KMS-11 (cell line): ENCODE measurements around the gene MCIDAS.
A peak's percentile ranks its signal among the peaks of the same experiment; 100 is the strongest.

ENCODE experiments used
- H2AFZ ChIP-seq: fragments of 200-600 bp; sonication (generic); 2 replicates; pipeline ENCODE4 v1.6.1; 2016; ENCODE audit warnings: antibody characterized with exemption, mixed run types, low read depth
- H3K27ac ChIP-seq: fragments of 200-600 bp; sonication (generic); 2 replicates; pipeline ENCODE4 v1.6.1; 2016; ENCODE audit warnings: mild to moderate bottlenecking, mixed run types
- H3K27me3 ChIP-seq: fragments of 200-600 bp; sonication (generic); 2 replicates; pipeline ENCODE4 v1.6.1; 2017; ENCODE audit warnings: mild to moderate bottlenecking, low read depth, mixed run types, moderate library complexity; ENCODE audit not compliant: insufficient read depth
- H3K36me3 ChIP-seq: fragments of 200-600 bp; sonication (generic); 2 replicates; pipeline ENCODE4 v1.6.1; 2017; ENCODE audit warnings: mild to moderate bottlenecking, mixed run types; ENCODE audit not compliant: insufficient read depth
- H3K4me1 ChIP-seq: fragments of 200-600 bp; sonication (generic); 2 replicates; pipeline ENCODE4 v1.6.1; 2016; ENCODE audit warnings: mild to moderate bottlenecking, low read depth, mixed run types; ENCODE audit not compliant: poor library complexity, severe bottlenecking
- H3K4me2 ChIP-seq: fragments of 200-600 bp; sonication (generic); 2 replicates; pipeline ENCODE4 v1.7.0; 2016; ENCODE audit warnings: mild to moderate bottlenecking, mixed run types
- H3K4me3 ChIP-seq: fragments of 200-600 bp; sonication (generic); IDR thresholded peaks from 2 replicates; pipeline ENCODE4 v1.6.1; 2017; ENCODE audit warnings: low read depth, low read length, mixed read lengths; ENCODE audit not compliant: insufficient read depth
- H3K79me2 ChIP-seq: fragments of 200-600 bp; sonication (generic); 2 replicates; pipeline ENCODE4 v1.6.1; 2016; ENCODE audit warnings: low read depth, mixed run types; ENCODE audit not compliant: insufficient read depth
- H3K9ac ChIP-seq: fragments of 200-600 bp; sonication (generic); 2 replicates; pipeline ENCODE4 v1.6.1; 2016; ENCODE audit warnings: mild to moderate bottlenecking, mixed run types
- H4K20me1 ChIP-seq: fragments of 200-600 bp; sonication (generic); 2 replicates; pipeline ENCODE4 v1.6.1; 2016; ENCODE audit warnings: mild to moderate bottlenecking, mixed run types; ENCODE audit not compliant: insufficient read depth
- CTCF ChIP-seq: fragments of 200-600 bp; sonication (generic); conservative IDR thresholded peaks from 2 replicates; pipeline ENCODE4 v1.6.1; 2017; ENCODE audit warnings: low read depth, mild to moderate bottlenecking, antibody characterized with exemption, low read length, moderate library complexity, mixed read lengths

Gene MCIDAS

DNA sequence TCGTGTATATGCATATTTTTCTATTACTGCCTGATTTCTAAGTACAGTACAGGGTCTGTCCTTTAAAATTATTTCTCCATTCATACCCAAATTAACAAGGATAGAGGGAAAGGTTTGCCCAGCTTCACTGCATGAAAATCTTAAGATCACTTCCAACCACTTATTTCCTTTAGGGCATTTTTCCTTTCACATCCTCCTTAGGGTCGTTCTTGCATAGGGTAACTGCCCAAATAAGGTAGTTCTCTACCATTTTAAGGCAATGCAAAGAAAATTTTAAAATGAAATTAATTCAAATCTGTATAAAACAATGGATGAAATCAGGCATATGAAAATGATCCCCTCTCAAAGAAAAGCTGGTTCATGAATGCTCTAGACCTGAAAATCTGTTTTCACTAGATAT lies 50.0 kb downstream of the MCIDAS start:
- no peak overlapping the region for H3K4me3 ChIP-seq
- H3K4me2 ChIP-seq = peak overlapping the region; percentile 61; the same call in 1 of the 2 replicates
- no peak overlapping the region for H3K9ac ChIP-seq
- H2AFZ ChIP-seq = peak overlapping the region; percentile 72; the same call in 1 of the 2 replicates
- H3K4me1 ChIP-seq = peaks cover 34% of the 10 kb centered on the region
- no peak for TF ChIP-seq CTCF
- no peaks in the 10 kb centered on the region for H3K36me3 ChIP-seq
- 0 out of 2 replicates have a peak, but pooled peaks cover 4% of the 10 kb centered on the region for H3K27me3 ChIP-seq
- no peaks in the 10 kb centered on the region for H4K20me1 ChIP-seq
- no peaks in the 10 kb centered on the region for H3K79me2 ChIP-seq
- H3K27ac ChIP-seq = no peak overlapping the region

DNA sequence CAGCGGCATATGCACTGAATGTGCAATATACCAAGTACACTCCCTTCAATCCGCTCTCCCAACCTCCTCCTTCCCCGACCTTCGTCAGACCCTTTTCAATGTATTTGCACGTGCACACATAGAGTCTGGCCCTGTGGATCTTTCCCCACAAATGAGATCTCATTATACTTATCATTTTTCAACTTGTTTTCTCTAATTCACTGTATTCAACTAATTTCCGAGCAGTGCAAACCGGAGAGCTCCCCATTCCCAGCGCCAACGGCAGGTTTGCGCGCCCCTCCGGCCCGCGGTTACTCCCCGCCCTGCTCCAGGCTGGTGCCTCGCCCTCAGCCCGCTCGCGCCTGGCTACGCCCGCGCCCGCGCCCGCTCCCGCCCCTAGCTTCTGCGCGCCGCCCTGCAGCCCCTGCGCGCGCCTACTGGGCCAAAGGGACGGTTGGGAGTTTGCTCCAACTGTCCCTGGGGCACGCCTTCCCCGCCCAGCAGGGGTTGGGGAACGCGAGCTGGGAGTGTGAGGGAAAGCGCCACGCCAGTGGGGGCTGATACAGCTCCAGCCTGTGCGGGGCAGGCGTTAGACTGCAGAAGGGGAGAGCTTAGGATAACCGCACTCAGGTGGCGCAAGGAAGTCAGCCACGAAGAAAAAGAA lies 50.8 kb downstream of the MCIDAS start:
- Histone ChIP-seq H3K4me2 (peak overlapping the region; percentile 61), H3K4me3 (no peak overlapping the region), H3K36me3 (no peaks in the 10 kb centered on the region), H4K20me1 (no peaks in the 10 kb centered on the region), H3K27me3 (0 out of 2 replicates have a peak, but pooled peaks cover 4% of the 10 kb centered on the region), H2AFZ (peak overlapping the region; percentile 72), H3K4me1 (peaks cover 34% of the 10 kb centered on the region), H3K9ac (no peak overlapping the region; the same call in 1 of the 2 replicates), H3K79me2 (no peaks in the 10 kb centered on the region), H3K27ac (no peak overlapping the region)
- TF ChIP-seq CTCF = no peak; the same call in 1 of the 2 replicates

DNA sequence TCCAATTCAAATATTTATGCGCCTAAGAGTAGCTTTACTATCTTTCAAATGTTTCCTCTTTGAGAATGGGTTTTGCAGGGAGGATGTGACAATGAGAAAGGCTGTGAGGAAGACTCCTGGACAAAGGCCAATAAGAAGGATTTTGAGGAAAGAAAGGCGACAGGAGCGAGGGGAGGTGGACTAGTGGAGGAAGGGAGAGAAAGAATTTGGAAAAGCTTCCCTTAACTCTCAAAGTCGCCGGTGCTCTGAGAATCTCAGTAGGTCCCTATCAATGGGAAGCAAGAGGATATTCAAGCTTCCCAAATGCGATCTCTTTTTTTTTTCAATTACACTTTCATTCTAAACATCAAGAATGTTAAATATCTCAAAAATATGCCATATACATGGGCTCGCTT lies 51.3 kb downstream of the MCIDAS start:
- H3K9ac ChIP-seq = no peak overlapping the region
- no peaks in the 10 kb centered on the region for H3K36me3 ChIP-seq
- H3K4me1 ChIP-seq = peaks cover 34% of the 10 kb centered on the region
- no peaks in the 10 kb centered on the region for H3K79me2 ChIP-seq
- TF ChIP-seq CTCF = no peak
- H3K27me3 ChIP-seq = 0 out of 2 replicates have a peak, but pooled peaks cover 4% of the 10 kb centered on the region
- no peak overlapping the region for H3K4me3 ChIP-seq
- no peaks in the 10 kb centered on the region for H4K20me1 ChIP-seq
- peak overlapping the region; percentile 72 for H2AFZ ChIP-seq
- no peak overlapping the region for H3K27ac ChIP-seq
- peak overlapping the region; percentile 61 for H3K4me2 ChIP-seq

- H3K27me3 ChIP-seq = 0 out of 2 replicates have a peak, but pooled peaks cover 4% of the 10 kb centered on the region
- H3K79me2 ChIP-seq = no peaks in the 10 kb centered on the region
- H3K4me1 ChIP-seq = peaks cover 34% of the 10 kb centered on the region
- H3K36me3 ChIP-seq = no peaks in the 10 kb centered on the region
- peak overlapping the region; percentile 79 for H3K4me2 ChIP-seq
- TF ChIP-seq CTCF = 0 out of 2 replicates have a peak, but pooled peaks have one; percentile 9
- no peak overlapping the region for H3K4me3 ChIP-seq
- H2AFZ ChIP-seq = peak overlapping the region; percentile 72
- peak overlapping the region; percentile 74 for H3K9ac ChIP-seq
- H4K20me1 ChIP-seq = no peaks in the 10 kb centered on the region
- H3K27ac ChIP-seq = peak overlapping the region; percentile 50
These were observed 53.4 kb downstream of the MCIDAS start for GRCh38 chr5:55173687-55174230.
